ENCODE measurements around the gene PPP1R2. TPM values are rescaled to one million over a fixed set of nuclear protein-coding genes. Genes with fewer than 3 reads are reported as not detected.

Gene PPP1R2
- total RNA-seq, 1 experiment from 2014 or later, result 38.3 TPM

DNA sequence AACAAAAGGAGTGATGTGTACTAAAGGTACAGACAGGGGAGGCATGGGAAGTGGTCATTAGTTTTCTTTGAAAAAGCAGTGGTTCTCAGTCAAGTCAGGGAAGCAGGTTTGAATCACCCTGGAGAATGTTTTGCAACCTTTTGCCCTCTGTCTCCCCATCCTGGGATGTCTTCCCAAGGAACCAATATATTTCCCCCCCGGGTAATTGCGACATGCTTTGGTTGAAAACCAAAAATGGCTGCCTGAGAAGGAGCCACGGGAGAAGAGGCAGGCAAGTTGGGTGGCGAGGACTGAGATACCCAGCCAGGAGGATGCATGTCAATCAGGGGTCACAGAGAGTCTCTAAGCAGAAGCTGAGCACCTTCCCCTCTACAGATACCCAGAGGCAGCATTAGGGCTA, 20.2 kb upstream of the PPP1R2 start:
- Mint-ChIP-seq H3K4me3 (no peak overlapping the region), H3K9me3 (no peaks in the 10 kb centered on the region), H3K27ac (no peak overlapping the region), H3K27me3 (ENCODE audit: low read depth) (0 out of 2 replicates have a peak, but pooled peaks cover 7% of the 10 kb centered on the region), H3K4me1 (peaks cover 5% of the 10 kb centered on the region in 2 experiments; a peak in 2 of 4 replicates), H3K36me3 (ENCODE audit: insufficient read depth in 1 of 3, low read depth in 3 of 3) (no peaks in the 10 kb centered on the region)
- no peaks in the 10 kb centered on the region for H4K20me1 ChIP-seq (ENCODE audit: control insufficient read depth, insufficient read depth, insufficient read length)
- TF ChIP-seq, protein P1, sequence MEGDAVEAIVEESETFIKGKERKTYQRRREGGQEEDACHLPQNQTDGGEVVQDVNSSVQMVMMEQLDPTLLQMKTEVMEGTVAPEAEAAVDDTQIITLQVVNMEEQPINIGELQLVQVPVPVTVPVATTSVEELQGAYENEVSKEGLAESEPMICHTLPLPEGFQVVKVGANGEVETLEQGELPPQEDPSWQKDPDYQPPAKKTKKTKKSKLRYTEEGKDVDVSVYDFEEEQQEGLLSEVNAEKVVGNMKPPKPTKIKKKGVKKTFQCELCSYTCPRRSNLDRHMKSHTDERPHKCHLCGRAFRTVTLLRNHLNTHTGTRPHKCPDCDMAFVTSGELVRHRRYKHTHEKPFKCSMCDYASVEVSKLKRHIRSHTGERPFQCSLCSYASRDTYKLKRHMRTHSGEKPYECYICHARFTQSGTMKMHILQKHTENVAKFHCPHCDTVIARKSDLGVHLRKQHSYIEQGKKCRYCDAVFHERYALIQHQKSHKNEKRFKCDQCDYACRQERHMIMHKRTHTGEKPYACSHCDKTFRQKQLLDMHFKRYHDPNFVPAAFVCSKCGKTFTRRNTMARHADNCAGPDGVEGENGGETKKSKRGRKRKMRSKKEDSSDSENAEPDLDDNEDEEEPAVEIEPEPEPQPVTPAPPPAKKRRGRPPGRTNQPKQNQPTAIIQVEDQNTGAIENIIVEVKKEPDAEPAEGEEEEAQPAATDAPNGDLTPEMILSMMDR (conservative IDR thresholded peaks at IDR 0.05), result no peak
- H3K27ac ChIP-seq (ENCODE audit: insufficient read length, low read depth, low read length), result no peak overlapping the region
- no peak overlapping the region for H2BK20ac ChIP-seq (ENCODE audit: low read depth, low read length, poor library complexity, severe bottlenecking)
- H3K79me1 ChIP-seq (ENCODE audit: insufficient read depth, low read depth, low read length, poor library complexity, severe bottlenecking), result no peaks in the 10 kb centered on the region
- H2AFZ ChIP-seq (ENCODE audit: low read length), result no peak overlapping the region
- no peak overlapping the region for H3K18ac ChIP-seq (ENCODE audit: insufficient read length, low read depth, low read length)
- H4K5ac ChIP-seq (ENCODE audit: insufficient read length, low read depth, low read length), result no peak overlapping the region
- H3K14ac ChIP-seq (ENCODE audit: insufficient read depth, low read length), result no peak overlapping the region
- H3K23me2 ChIP-seq (ENCODE audit: insufficient read length, low read depth, low read length, poor library complexity, severe bottlenecking), result no peaks in the 10 kb centered on the region
- H3K27me3 ChIP-seq (ENCODE audit: insufficient read depth, low read length), result no peaks in the 10 kb centered on the region
- no peak for DNase-seq
- H4K8ac ChIP-seq (replicated peaks; ENCODE audit: insufficient read length, low read depth, low read length), result no peak overlapping the region
- H3K79me2 ChIP-seq (ENCODE audit: insufficient read depth, low read length), result no peaks in the 10 kb centered on the region
- no peak overlapping the region for H2BK12ac ChIP-seq (ENCODE audit: insufficient read length, low read depth, low read length)
- no peak overlapping the region for H2AK5ac ChIP-seq (ENCODE audit: insufficient read length, low read length)
- no peak overlapping the region for H3K56ac ChIP-seq (ENCODE audit: insufficient read length, low read depth, low read length)
- H3K9ac ChIP-seq (ENCODE audit: extremely low read depth, insufficient read length, low read length), result no peak overlapping the region
- no peaks in the 10 kb centered on the region for H3K9me3 ChIP-seq (ENCODE audit: control insufficient read depth, low read depth, low read length)
- no peak overlapping the region for H3K4me2 ChIP-seq (ENCODE audit: insufficient read depth, insufficient read length, low read length)
- no peak overlapping the region for H3T11ph ChIP-seq (ENCODE audit: low read length)
- H4K91ac ChIP-seq (ENCODE audit: insufficient read length, low read depth, low read length), result no peak overlapping the region
- no CpG with 5 or more reads among the region's 4 CpGs for WGBS (ENCODE audit: extremely low coverage, insufficient read length, low lambda C conversion rate)
- no peak overlapping the region for H2BK5ac ChIP-seq (ENCODE audit: insufficient read length, low read length)
- H3K4ac ChIP-seq (ENCODE audit: low read depth, low read length), result no peak overlapping the region
- no peak overlapping the region for H2BK120ac ChIP-seq (ENCODE audit: low read depth, low read length, poor library complexity, severe bottlenecking)
- no peak overlapping the region for H2BK15ac ChIP-seq (ENCODE audit: low read depth, low read length)
- H3K23ac ChIP-seq (ENCODE audit: insufficient read length, low read depth, low read length), result no peak overlapping the region
- H3K4me1 ChIP-seq (ENCODE audit: insufficient read depth, low read length), result no peaks in the 10 kb centered on the region; the same call in 1 of the 2 replicates
